HG03565 (cell line): ENCODE data around the gene APH1B.
"Not testable (repeated sequence)": the region's sequence is repeated elsewhere in the genome, so short reads cannot be mapped to it uniquely, and the experiment has no call there.

Source experiments
- ATAC-seq: cut with Tn5 transposase; IDR thresholded peaks from one replicate; pipeline ENCODE4 v1.9.1; 2021; ENCODE audit warnings: mild to moderate bottlenecking, moderate library complexity; ENCODE audit not compliant: unreplicated experiment

The APH1B gene

DNA sequence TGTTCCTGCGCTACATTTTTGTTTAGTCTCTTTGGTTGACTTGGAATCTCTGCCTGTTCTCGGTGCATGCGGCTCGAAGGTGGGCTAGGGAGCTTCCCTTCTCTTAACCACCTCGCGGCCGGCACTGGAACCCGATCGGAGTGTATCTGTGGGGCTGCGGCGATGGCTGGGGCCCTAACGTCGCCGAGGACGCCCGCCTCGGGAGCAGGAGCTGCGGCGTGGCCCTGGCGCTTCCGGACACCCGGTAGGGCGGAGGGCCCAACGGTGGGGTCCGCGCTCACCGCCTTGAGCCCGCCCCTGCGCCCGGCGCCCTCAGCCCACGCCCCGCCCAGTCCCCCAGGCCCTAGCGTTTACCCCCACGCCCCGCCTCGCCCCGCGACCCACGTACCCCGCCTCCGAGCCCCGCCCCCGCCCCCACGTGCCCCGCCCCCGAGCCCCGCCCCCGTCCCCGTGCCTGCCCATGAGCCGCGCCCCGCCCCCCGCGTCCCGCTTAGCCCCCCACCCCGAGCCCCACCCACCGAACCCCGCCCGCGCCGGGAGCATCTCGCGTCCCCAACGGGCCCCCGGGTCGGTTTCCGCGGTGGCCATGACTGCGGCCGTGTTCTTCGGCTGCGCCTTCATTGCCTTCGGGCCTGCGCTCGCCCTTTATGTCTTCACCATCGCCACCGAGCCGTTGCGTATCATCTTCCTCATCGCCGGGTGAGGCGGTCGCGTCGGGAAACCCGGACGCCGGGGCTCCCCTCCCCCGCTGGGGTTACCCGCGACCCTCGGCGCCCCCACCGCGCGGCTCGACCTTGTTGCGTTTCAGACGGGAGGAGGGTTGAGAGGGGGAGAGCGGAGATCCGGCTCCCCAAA, at the start of gene APH1B:
TSS of gene APH1B (plus strand) at position 568 of the 855 bp plus-strand sequence. CDS start at position 587, 19 bp downstream.
- peak; percentile 45 for ATAC-seq

- no peak for ATAC-seq
Measured at GRCh38 chr15:63227689-63228088, 49.7 kb upstream of the APH1B start.

DNA sequence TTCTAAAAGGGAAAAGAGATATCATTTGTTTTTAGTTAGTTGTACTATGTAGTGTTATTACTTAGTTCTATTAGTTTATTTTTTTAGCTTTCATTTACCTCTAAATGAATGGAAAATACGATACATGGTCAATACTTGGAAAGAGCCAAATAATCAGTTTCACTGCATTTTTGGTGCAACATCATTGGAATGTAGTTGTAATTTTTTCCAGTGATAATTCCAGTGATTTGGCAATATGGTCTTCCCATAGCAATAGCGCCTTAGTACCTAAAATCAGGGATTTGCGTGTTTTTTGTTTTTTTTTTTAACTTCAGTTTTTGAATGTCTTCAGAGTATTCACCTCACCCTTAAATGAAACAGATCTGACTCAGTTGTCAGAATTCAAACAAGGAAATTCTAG, 46.2 kb upstream of the APH1B start:
- no peak for ATAC-seq

GRCh38 chr15:63231706-63232105, 45.7 kb upstream of the APH1B start:
- ATAC-seq = no peak

GRCh38 chr15:63232405-63232804, 45.0 kb upstream of the APH1B start:
- no peak for ATAC-seq

- no peak for ATAC-seq
Measured at GRCh38 chr15:63232943-63233342, 44.5 kb upstream of the APH1B start.

- ATAC-seq = no peak
Measured at GRCh38 chr15:63233667-63234423, 43.6 kb upstream of the APH1B start.

- ATAC-seq = no peak
Measured at GRCh38 chr15:63234451-63234870, 42.9 kb upstream of the APH1B start.

DNA sequence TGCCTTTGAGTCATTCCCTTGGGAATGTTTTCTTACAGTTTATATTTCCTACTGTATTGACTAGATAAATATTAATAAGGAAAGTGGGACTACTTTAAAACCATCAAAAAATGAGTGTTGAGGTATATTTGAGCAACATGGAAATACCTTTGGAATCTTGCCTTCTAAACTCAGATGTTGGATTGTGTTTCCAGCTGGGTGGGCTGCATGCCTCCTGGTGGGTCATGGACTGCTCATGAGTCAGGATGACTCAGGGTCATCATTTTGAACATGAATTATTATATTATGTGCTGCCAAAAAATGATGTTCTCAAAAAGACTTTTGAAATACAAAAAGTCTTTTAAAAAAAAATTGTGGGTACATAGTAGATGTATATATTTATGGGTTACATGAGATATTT, 41.1 kb upstream of the APH1B start:
- no peak for ATAC-seq

GRCh38 chr15:63237086-63237485, 40.3 kb upstream of the APH1B start:
- ATAC-seq = not testable (repeated sequence)

DNA sequence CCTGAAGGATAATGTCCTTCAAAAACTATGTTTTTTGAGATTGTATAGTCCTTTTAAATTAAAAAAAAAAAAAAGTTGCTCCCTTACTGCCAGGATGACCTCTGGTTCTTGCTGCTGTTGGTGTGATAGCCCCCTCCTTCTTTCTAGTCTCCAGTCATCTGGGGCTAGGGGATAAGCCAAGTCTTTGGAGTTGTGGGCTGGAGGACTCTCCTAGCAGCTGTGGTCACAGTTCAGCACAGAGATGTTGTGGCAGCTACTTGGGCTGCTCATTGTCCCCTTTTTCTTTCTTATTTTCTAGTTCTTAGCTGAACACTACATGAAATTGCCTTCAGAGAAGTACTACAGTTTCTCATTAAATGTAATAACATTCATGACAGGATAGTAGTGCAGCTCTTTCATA, 39.2 kb upstream of the APH1B start:
- no peak for ATAC-seq

- no peak for ATAC-seq
Measured at GRCh38 chr15:63238796-63239195, 38.6 kb upstream of the APH1B start.

- ATAC-seq = no peak
Measured at GRCh38 chr15:63240109-63240508, 37.3 kb upstream of the APH1B start.

- no peak for ATAC-seq
Measured at GRCh38 chr15:63241316-63241715, 36.1 kb upstream of the APH1B start.

GRCh38 chr15:63243101-63243500, 34.3 kb upstream of the APH1B start:
- ATAC-seq = no peak

DNA sequence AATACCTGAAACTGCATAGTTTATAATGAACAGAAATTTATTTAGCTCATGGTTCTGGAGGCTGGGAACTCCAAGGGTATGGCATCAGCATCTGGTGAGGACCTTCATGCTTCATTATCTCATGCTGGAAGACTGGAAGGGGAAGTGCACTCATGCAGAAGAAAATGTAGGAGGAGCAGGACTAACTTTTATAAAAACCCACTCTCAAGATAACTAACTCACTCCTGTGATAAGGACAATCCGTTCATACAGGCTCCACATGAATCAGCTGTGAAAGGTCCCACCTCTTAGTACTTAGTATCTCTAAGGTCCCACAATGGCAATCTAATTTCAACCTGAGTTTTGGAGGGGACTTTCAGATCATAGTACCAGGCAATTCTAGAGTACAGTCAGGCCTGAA, 33.6 kb upstream of the APH1B start:
- ATAC-seq = no peak

DNA sequence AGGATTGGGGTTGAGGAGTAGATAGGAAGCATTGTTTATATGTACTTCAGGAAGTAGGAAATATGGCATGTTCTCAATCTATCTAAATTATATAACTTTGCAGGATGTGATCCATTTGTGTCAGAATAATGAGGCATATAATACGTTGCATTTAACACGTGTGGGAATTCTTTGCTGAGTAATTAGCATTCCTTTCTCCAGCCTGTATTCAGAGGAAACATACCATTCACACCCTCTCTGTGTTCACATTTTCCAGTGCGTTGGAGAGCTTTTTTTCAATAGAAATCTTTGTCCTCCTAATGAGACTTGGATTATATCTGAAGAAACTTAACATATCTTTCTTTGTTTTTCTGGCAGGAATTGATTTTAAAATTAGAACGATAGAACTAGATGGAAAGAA, 33.0 kb upstream of the APH1B start:
- ATAC-seq = no peak

DNA sequence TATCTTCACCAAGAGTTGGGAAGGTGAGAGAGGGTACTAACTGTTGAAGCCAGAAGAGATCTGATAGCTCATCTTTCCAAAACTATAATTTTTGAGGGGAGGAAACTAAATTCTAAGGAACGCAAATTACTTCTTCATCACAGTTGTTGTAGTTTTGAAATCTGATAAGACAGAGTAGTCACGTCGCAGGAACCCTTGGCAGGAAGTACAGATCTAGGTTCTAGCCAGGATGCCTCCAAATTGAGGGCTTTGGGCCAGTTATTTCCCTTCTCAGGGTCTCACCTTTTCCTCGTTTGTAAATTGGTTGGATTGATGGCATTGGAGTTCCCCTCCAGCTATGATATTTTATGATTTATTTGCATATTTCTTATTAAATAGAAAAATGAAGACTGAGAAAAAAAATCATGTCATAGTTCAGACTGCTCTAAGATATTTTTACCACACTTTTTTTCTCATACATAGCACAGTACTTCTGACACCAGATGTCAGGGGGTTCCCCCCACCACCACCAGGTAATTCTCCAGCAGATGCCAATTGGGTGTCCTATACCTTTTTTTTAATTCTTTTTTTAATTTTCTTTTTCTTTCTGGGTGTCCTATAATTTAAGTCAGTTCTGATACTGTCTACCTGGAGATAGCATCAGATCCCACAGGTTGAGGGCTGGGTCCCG, 32.3 kb upstream of the APH1B start:
- ATAC-seq = no peak

- ATAC-seq = no peak
Measured at GRCh38 chr15:63246691-63247469, 30.5 kb upstream of the APH1B start.

GRCh38 chr15:63250312-63250965, 27.0 kb upstream of the APH1B start:
- ATAC-seq = no peak
